Thoracic aorta endothelial cell (primary cell): ENCODE measurements around the gene FTH1. TPM values are rescaled to one million over a fixed set of nuclear protein-coding genes. Genes with fewer than 3 reads are reported as not detected.

Experiments
- small RNA-seq: library from RNA; depleted of rRNA; stranded (forward); fragments of <200 nt; gene quantifications from one replicate; pipeline ENCODE3, GENCODE V24; 2012
- total RNA-seq: library from RNA; depleted of rRNA; stranded (reverse); fragments of >200 nt; gene quantifications from 2 replicates; pipeline ENCODE4 v1.2.3, GENCODE V29; 2012

Gene FTH1
- total RNA-seq = 696 and 1,197 TPM in 2 replicates

GRCh38 chr11:61967116-61967923 lies at the start of gene FTH1:
Gene FTH1 (minus strand): TSS chr11:61967634. CDS start chr11:61967425, 209 bp downstream.

DNA sequence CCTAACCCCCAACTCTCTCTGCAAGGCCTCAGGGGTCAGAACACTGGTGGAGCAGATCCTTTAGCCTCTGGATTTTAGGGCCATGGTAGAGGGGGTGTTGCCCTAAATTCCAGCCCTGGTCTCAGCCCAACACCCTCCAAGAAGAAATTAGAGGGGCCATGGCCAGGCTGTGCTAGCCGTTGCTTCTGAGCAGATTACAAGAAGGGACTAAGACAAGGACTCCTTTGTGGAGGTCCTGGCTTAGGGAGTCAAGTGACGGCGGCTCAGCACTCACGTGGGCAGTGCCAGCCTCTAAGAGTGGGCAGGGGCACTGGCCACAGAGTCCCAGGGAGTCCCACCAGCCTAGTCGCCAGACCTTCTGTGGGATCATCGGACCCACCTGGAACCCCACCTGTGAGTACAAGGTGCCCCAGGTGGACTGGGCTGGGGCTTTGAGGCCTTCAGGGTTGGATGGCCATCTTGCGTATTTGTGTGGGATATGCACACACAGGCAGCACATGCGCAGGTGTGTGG lies 17.3 kb downstream of the FTH1 start, which contains the start of gene BEST1:
Gene BEST1 (plus strand): TSS at position 317 of the 513 bp plus-strand sequence. CDS start 1,456 bp downstream, outside the sequence.

DNA sequence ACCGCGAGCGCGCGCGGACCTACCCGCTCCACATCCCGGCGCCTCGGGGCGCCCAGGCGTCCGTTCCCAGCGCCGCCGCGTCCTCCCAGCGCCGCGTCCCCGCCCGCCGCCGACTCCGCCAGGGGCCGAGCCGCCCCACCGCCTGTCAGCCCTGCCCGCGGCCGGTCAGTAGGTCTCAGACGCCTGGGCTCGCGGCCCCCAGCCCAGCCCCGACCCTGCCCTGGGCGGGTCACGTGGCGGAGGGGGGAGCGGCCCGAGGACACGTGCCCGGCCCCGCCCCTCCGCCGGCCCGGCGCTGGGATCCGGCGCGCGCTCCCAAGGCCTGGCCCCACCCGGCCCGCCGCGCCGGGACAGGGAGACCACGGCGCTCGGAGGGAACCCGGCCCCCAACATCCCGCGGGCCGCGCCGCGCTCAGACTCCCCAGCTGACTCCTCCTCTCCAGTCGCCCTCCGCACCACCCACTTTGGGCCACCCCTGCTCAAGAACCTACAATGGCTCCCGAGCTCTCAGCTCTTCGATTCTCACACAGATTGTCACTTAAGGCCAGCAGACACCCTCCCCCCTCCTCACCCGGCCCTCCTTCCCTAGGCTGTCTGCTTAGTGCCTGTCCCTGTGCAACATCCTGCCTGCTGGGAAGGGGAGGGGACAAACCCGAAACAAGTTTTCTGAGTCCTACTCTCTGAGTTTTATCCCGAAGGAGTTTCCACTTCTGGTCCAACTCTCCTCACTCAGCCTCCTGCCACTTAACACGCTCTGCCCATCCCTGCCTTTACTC lies 49.9 kb downstream of the FTH1 start, which contains the start of gene RAB3IL1:
Gene RAB3IL1 (minus strand): TSS at position 233 of the 776 bp plus-strand sequence. CDS start 199 bp downstream, at position 34.

Small RNAs within 50 kb of the gene (small RNA-seq; reads per million reads assigned to genes)
- not detected for gene RNU6-1243P

Other genes with a start within 250 kb of the FTH1 start
- gene MYRF, start 215.0 kb downstream of the FTH1 start, total RNA-seq = 0.66 and 1.4 TPM in 2 replicates
- 46.4 and 56.1 TPM in 2 replicates for gene TMEM258, start 175.0 kb downstream of the FTH1 start, total RNA-seq
- gene FEN1, start 174.7 kb downstream of the FTH1 start, total RNA-seq = 48.8 and 63.8 TPM in 2 replicates
- gene FADS1, start 150.6 kb downstream of the FTH1 start, total RNA-seq = 70.5 and 134 TPM in 2 replicates
- gene FADS2, start 139.3 kb downstream of the FTH1 start, total RNA-seq = 254 and 468 TPM in 2 replicates
- gene FADS3, start 76.1 kb downstream of the FTH1 start, total RNA-seq = 93.5 and 100 TPM in 2 replicates
- gene RAB3IL1, start 50.1 kb downstream of the FTH1 start, total RNA-seq = 1.0 and 1.6 TPM in 2 replicates
- under 0.01 and 0.14 TPM in 2 replicates for gene BEST1, start 17.3 kb downstream of the FTH1 start, total RNA-seq
- 41.5 and 88.5 TPM in 2 replicates for gene INCENP, start 156.4 kb upstream of the FTH1 start, total RNA-seq
- gene SCGB1D1, start 222.6 kb upstream of the FTH1 start, total RNA-seq = not detected in 2 replicates
- gene SCGB2A1, start 241.0 kb upstream of the FTH1 start, total RNA-seq = not detected in 2 replicates